Lower lobe of right lung (tissue), 2 donors: ENCODE measurements around the gene POLR3GL. TPM values are rescaled to one million over a fixed set of nuclear protein-coding genes. Genes with fewer than 3 reads are reported as not detected.
"Not testable (repeated sequence)": the region's sequence is repeated elsewhere in the genome, so short reads cannot be mapped to it uniquely, and the experiment has no call there.

Experiments
- ATAC-seq, 2 donors: fragments of 200-7000 bp; cut with Tn5 transposase; one replicate each; pipeline ENCODE4 v1.9.1; 2020 to 2022; ENCODE audit warnings: mild to moderate bottlenecking in 2 of 2, moderate library complexity in 2 of 2
- DNase-seq: peaks from one replicate; pipeline ENCODE4 v3.0.0-alpha.2; 2020
- H3K27ac ChIP-seq: fragments of 200-600 bp; one replicate; pipeline ENCODE4 v1.8.0; 2022
- H3K27me3 ChIP-seq: fragments of 200-600 bp; one replicate; pipeline ENCODE4 v1.8.0; 2022; ENCODE audit warnings: low read depth
- H3K36me3 ChIP-seq: fragments of 200-600 bp; one replicate; pipeline ENCODE4 v1.8.0; 2022; ENCODE audit warnings: mild to moderate bottlenecking
- H3K4me1 ChIP-seq: fragments of 200-600 bp; one replicate; pipeline ENCODE4 v1.8.0; 2022
- H3K4me3 ChIP-seq: fragments of 200-600 bp; one replicate; pipeline ENCODE4 v1.8.0; 2022; ENCODE audit warnings: mild to moderate bottlenecking
- H3K9me3 ChIP-seq: fragments of 200-600 bp; one replicate; pipeline ENCODE4 v1.8.0; 2022
- intact Hi-C: fragments of 100-400 bp; cut with DNase I; formaldehyde crosslinking; loops from one replicate; pipeline ENCODE4 v1.11.0; 2022
- total RNA-seq: library from RNA; stranded (reverse); fragmentation: NEBNext Ultra II Directional; extraction: Animal tissue kit (Norgen Biotek cat#: 25700); gene quantifications from one replicate; pipeline ENCODE4 v1.2.1, GENCODE V29; 2021
- TF ChIP-seq, protein P1 (sequence below): fragments of 200-600 bp; IDR thresholded peaks from one replicate; pipeline ENCODE4 v1.8.0; 2022; ENCODE audit warnings: antibody characterized with exemption, mild to moderate bottlenecking
- donor health status: DM: no; HTN: yes; CAD: no; lungs with severe emphysema.

Gene POLR3GL
- total RNA-seq, 1 donor from 2014 or later = 25.4 TPM

DNA sequence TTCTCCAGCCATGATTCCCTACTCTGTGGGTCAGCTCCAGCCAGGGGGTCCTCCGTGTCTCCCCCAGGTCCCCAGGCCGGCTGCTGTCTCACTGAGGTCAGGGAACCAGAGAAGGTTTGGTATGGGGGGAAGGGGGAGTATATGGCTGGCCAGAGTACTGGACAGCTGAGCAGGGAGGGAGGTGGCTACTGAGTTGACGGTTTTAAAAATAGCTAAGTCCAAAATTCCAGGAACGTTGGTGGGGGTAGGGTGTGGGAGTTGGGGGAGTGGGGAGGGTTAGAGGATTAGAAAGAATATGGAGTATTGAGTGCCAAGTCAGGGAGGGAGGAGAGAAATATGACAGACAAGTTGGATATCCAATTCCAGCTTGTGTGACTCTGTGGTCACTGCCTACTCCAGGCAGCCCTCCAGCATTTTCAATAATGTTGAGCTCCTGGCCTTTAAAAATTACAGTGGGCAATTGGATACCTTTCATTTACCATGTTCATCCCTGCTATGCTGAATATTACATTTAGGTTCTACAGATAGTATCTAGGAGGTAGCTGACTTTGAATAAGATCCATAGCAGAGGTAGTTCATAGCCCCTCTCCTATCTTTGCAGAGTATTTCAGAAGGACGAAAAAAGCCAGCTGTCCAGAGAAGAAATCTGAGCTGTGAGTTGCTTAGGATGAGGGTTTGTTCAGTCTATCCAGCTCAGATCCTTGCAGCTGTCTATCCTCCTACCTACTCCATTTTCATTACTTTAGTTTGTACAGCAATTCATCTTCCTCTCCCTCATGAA is 57.3 kb downstream of the POLR3GL start, which contains the start of gene HJV:
TSS of gene HJV (minus strand) at position 114 of the 781 bp plus-strand sequence. CDS start 1,504 bp downstream, outside the sequence.
- Histone ChIP-seq H3K27ac (no peak within 1 kb of the TSS), H3K4me3 (no peak within 1 kb of the TSS), H3K36me3 (no peaks in the 10 kb centered on the region), H3K4me1 (peaks cover 8% of the 10 kb centered on the region), H3K9me3 (no peaks in the 10 kb centered on the region), H3K27me3 (peaks cover 20% of the 10 kb centered on the region)
- DNase-seq = no peak
- intact Hi-C loops = no loop called here
- TF ChIP-seq, protein P1, sequence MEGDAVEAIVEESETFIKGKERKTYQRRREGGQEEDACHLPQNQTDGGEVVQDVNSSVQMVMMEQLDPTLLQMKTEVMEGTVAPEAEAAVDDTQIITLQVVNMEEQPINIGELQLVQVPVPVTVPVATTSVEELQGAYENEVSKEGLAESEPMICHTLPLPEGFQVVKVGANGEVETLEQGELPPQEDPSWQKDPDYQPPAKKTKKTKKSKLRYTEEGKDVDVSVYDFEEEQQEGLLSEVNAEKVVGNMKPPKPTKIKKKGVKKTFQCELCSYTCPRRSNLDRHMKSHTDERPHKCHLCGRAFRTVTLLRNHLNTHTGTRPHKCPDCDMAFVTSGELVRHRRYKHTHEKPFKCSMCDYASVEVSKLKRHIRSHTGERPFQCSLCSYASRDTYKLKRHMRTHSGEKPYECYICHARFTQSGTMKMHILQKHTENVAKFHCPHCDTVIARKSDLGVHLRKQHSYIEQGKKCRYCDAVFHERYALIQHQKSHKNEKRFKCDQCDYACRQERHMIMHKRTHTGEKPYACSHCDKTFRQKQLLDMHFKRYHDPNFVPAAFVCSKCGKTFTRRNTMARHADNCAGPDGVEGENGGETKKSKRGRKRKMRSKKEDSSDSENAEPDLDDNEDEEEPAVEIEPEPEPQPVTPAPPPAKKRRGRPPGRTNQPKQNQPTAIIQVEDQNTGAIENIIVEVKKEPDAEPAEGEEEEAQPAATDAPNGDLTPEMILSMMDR = no peak
- no peak for ATAC-seq

GRCh38 chr1:146022403-146023127 is 58.1 kb downstream of the POLR3GL start:
- no peaks in the 10 kb centered on the region for H3K9me3 ChIP-seq
- no peak overlapping the region for H3K27ac ChIP-seq
- TF ChIP-seq, protein P1 = no peak
- no peak overlapping the region for H3K4me3 ChIP-seq
- peaks cover 8% of the 10 kb centered on the region for H3K4me1 ChIP-seq
- intact Hi-C loops = no loop called here
- H3K27me3 ChIP-seq = peaks cover 20% of the 10 kb centered on the region
- no peaks in the 10 kb centered on the region for H3K36me3 ChIP-seq
- no peak for DNase-seq
- ATAC-seq = no peak

GRCh38 chr1:146025787-146026495 is 61.5 kb downstream of the POLR3GL start:
- H3K4me1 ChIP-seq, ATAC-seq, intact Hi-C loops: not testable (repeated sequence)

DNA sequence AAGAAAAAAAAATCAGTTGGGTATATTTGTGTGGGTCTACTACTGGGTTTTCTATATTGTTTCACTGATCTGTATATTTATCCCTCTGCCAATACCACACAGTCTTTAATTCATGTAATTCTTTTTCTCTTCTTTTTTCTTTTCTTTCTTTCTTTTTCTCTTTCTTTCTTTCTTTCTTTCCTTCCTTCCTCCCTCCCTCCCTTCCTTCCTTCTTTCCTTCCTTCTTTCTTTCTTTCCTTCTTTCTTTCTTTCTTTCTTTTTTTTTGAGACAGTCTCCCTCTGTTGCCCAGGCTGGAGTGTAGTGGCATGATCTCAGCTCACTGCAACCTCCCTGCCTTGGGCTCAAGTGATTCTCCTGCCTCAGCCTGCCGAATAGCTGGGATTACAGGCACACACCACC is 62.2 kb downstream of the POLR3GL start:
- H3K9me3 ChIP-seq, ATAC-seq, H3K4me3 ChIP-seq, DNase-seq, intact Hi-C loops, H3K27me3 ChIP-seq, H3K27ac ChIP-seq, H3K36me3 ChIP-seq, H3K4me1 ChIP-seq: not testable (repeated sequence)

More at GRCh38 chr1:146025787-146026495, 61.5 kb downstream of the POLR3GL start:
- H3K4me3 ChIP-seq, H3K27me3 ChIP-seq, H3K36me3 ChIP-seq, H3K9me3 ChIP-seq, DNase-seq, H3K27ac ChIP-seq: not testable (repeated sequence)

Other genes starting within 250 kb of the POLR3GL start
- gene CD160, start 245.2 kb upstream of the POLR3GL start, total RNA-seq = 1.1 TPM
- 14.2 TPM for gene RNF115, start 140.6 kb upstream of the POLR3GL start, total RNA-seq
- gene POLR3C, start 140.5 kb upstream of the POLR3GL start, total RNA-seq = 26.3 TPM
- 2.5 TPM for gene NUDT17, start 119.1 kb upstream of the POLR3GL start, total RNA-seq
- gene PIAS3, start 105.6 kb upstream of the POLR3GL start, total RNA-seq = 27.7 TPM
- 1.5 TPM for gene ANKRD35, start 78.8 kb upstream of the POLR3GL start, total RNA-seq
- gene ITGA10, start 54.6 kb upstream of the POLR3GL start, total RNA-seq = 7.7 TPM
- gene PEX11B, start 46.0 kb upstream of the POLR3GL start, total RNA-seq = 28.6 TPM
- gene RBM8A, start 37.2 kb upstream of the POLR3GL start, total RNA-seq = 109 TPM
- 30.9 TPM for gene LIX1L, start 6.7 kb upstream of the POLR3GL start, total RNA-seq
- 0.41 TPM for gene ANKRD34A, start 115 bp upstream of the POLR3GL start, total RNA-seq
- gene TXNIP, start 31.9 kb downstream of the POLR3GL start, total RNA-seq = 1,554 TPM
- gene HJV, start 57.0 kb downstream of the POLR3GL start, total RNA-seq = not detected
- 3.2 TPM for gene NBPF10, start 180.1 kb downstream of the POLR3GL start, total RNA-seq